Muscle layer of colon (tissue), 2 donors: ENCODE data around the gene CCBE1.

Experiments
- H3K27ac ChIP-seq: one replicate; pipeline ENCODE4 v1.7.0; 2013; ENCODE audit warnings: low read depth, mild to moderate bottlenecking, low read length, moderate library complexity
- H3K27me3 ChIP-seq, 2 donors: one replicate each; pipeline ENCODE4 v1.7.0; 2013; ENCODE audit warnings: low read length in 2 of 2, mild to moderate bottlenecking in 2 of 2; ENCODE audit not compliant: insufficient read depth in 2 of 2, control insufficient read depth in 1 of 2
- H3K36me3 ChIP-seq: one replicate; pipeline ENCODE4 v1.7.0; 2013; ENCODE audit warnings: mild to moderate bottlenecking, low read length; ENCODE audit not compliant: insufficient read depth
- H3K4me1 ChIP-seq: one replicate; pipeline ENCODE4 v1.7.0; 2013; ENCODE audit warnings: mild to moderate bottlenecking, low read length; ENCODE audit not compliant: insufficient read depth
- H3K4me3 ChIP-seq, 2 donors: one replicate each; pipeline ENCODE4 v1.7.0; 2013; ENCODE audit warnings: low read length in 2 of 2, low read depth in 1 of 2, mild to moderate bottlenecking in 1 of 2, moderate library complexity in 1 of 2
- H3K9ac ChIP-seq: one replicate; pipeline ENCODE4 v1.7.0; 2013; ENCODE audit warnings: low read length
- H3K9me3 ChIP-seq: one replicate; pipeline ENCODE4 v1.7.0; 2013; ENCODE audit warnings: mild to moderate bottlenecking, low read length
- donor health status: abdominal sarcoma.
- donor health status: Adenocarcinoma of cecum.

CCBE1 gene

DNA sequence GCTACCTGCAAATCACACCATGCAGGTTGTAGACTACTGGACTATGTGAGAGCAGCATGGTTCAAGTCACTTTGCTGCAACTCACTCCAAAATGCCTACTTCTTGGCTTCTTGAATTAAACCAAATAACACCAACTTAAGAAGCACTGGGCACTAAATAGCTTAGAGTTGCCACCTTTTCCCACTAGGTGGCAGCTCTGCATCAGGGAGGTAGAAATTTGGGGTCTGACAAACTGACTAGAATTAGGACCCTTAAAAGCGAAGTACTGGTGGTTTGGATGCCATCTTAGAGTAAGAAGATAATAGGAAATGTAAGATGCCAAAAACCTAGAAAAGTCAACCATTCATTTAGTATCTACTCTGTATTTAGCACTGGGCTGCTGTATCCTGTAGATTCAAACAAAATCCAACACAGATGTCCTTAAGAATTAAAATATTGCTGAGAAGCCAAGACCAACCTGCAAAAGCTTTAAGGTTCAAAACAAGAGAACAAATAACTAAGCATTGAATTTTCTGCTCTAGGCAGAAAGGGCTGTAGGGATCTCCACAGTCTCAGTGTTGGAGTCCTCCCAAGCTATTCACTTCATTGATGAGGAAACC lies 65.5 kb downstream of the CCBE1 start:
- H3K4me3 ChIP-seq, result no peak overlapping the region
- H3K27ac ChIP-seq, result peak overlapping the region; percentile 7
- H3K27me3 ChIP-seq, result no peaks in the 10 kb centered on the region
- H3K4me1 ChIP-seq, result peaks cover 47% of the 10 kb centered on the region
- H3K36me3 ChIP-seq, result no peaks in the 10 kb centered on the region
- H3K9me3 ChIP-seq, result no peaks in the 10 kb centered on the region
- no peak overlapping the region for H3K9ac ChIP-seq

DNA sequence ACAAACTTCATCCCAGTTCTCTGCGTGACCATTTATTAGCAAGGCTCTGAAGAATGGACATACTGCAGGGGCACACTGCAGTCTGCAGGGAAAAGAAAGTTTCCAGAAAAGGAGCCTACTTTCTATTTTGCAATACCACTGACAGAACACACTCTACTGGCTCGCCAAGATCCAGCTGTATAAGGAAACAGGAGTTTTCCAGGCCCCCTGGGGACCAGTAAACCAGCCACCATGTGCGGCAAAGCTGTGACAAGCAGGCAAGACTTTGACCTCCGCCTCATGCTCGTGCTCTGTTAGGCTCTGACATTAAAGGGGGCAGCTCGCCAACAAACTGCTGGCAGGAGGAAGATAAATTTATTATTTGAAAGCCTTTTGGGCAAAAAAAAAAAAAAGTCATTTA lies 67.3 kb downstream of the CCBE1 start:
- Histone ChIP-seq H3K4me3 (no peak overlapping the region), H3K27ac (peak overlapping the region; percentile 23), H3K9ac (no peak overlapping the region), H3K9me3 (no peaks in the 10 kb centered on the region), H3K27me3 (no peaks in the 10 kb centered on the region), H3K4me1 (peaks cover 47% of the 10 kb centered on the region), H3K36me3 (no peaks in the 10 kb centered on the region)

GRCh38 chr18:59628995-59629394 lies 68.2 kb downstream of the CCBE1 start:
- Histone ChIP-seq H3K9me3 (no peaks in the 10 kb centered on the region), H3K4me3 (no peak overlapping the region), H3K36me3 (no peaks in the 10 kb centered on the region), H3K27ac (peak overlapping the region; percentile 33), H3K9ac (no peak overlapping the region), H3K27me3 (no peaks in the 10 kb centered on the region), H3K4me1 (peaks cover 52% of the 10 kb centered on the region)

DNA sequence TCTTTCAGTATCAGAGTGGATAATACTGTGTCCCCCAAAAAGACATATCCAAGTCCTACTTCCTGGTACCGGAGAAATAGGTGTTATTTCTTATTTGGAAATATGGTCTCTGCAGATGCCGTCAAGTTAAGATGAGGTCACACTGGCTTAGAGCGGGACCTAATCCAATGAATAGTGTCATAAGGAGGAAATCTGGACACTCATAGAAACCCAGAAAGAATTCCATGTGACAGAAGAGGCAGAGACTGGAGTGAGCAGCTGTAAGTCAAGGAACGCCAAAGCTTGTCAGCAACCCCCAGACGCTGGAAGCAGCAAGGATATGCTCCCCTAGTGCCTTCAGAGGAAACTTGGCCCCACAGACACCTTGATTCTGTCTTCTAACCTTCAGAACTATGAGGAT lies 69.8 kb downstream of the CCBE1 start:
- Histone ChIP-seq H3K27ac (no peak overlapping the region), H3K36me3 (no peaks in the 10 kb centered on the region), H3K9me3 (no peaks in the 10 kb centered on the region), H3K27me3 (no peaks in the 10 kb centered on the region), H3K4me3 (no peak overlapping the region), H3K9ac (no peak overlapping the region), H3K4me1 (peaks cover 61% of the 10 kb centered on the region)

DNA sequence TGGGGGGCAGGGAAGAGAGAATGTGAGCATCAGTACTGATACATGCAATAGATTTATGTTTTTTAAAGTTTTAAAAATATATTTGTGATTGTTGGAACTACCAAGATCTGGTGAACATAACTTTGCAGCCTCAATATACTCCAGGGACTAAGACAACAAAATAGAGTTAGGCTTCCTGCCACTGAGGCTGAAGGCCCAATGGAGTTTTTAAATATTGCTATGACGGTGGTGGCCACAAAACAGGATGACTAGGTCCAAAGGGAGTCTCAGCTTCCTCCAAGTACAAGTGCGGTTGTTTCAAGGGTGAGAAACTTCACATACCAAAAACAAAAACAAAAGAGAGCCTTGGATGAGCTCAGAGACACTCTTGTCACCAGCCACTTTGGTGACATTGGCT lies 72.9 kb downstream of the CCBE1 start:
- H3K9ac ChIP-seq, result no peak overlapping the region
- no peaks in the 10 kb centered on the region for H3K9me3 ChIP-seq
- H3K36me3 ChIP-seq, result no peaks in the 10 kb centered on the region
- H3K27ac ChIP-seq, result no peak overlapping the region
- no peak overlapping the region for H3K4me3 ChIP-seq
- H3K4me1 ChIP-seq, result peaks cover 58% of the 10 kb centered on the region
- no peaks in the 10 kb centered on the region for H3K27me3 ChIP-seq

- no peak overlapping the region for H3K27ac ChIP-seq
- no peaks in the 10 kb centered on the region for H3K9me3 ChIP-seq
- H3K4me3 ChIP-seq, result peak overlapping the region; percentile 7 to 15
These were observed 73.5 kb downstream of the CCBE1 start for GRCh38 chr18:59623456-59624368.

DNA sequence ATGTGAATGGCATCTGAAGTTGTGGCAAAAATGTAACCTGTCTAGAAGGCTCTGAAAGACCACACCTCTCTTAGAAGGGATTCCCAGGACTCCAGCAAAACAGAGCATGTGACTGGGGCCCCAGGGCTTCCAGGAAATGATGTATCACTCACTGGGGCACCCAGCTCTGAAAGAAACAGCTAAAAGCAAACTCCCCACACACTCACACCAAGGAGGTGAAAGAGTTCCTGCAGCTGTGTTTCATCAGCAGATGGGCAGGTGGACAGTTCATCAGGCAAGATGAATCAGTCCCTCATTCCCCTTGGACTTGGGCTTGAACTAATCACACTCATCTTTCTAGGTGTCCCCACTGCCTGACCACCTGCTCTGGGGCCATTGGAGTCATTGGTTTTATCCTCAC lies 76.2 kb downstream of the CCBE1 start:
- no peak overlapping the region for H3K9ac ChIP-seq
- peaks cover 64% of the 10 kb centered on the region for H3K4me1 ChIP-seq
- no peaks in the 10 kb centered on the region for H3K36me3 ChIP-seq
- H3K27ac ChIP-seq, result no peak overlapping the region
- H3K4me3 ChIP-seq, result no peak overlapping the region
- no peaks in the 10 kb centered on the region for H3K27me3 ChIP-seq
- H3K9me3 ChIP-seq, result no peaks in the 10 kb centered on the region

More at GRCh38 chr18:59623456-59624368, 73.5 kb downstream of the CCBE1 start:
- H3K36me3 ChIP-seq, result no peaks in the 10 kb centered on the region
- peaks cover 51% of the 10 kb centered on the region for H3K4me1 ChIP-seq
- no peaks in the 10 kb centered on the region for H3K27me3 ChIP-seq
- H3K9ac ChIP-seq, result no peak overlapping the region

GRCh38 chr18:59620381-59620780 lies 76.8 kb downstream of the CCBE1 start:
- H3K27ac ChIP-seq, result no peak overlapping the region
- no peak overlapping the region for H3K4me3 ChIP-seq
- no peak overlapping the region for H3K9ac ChIP-seq
- H3K9me3 ChIP-seq, result no peaks in the 10 kb centered on the region
- no peaks in the 10 kb centered on the region for H3K27me3 ChIP-seq
- no peaks in the 10 kb centered on the region for H3K36me3 ChIP-seq
- peaks cover 62% of the 10 kb centered on the region for H3K4me1 ChIP-seq

- Histone ChIP-seq H3K27ac (no peak overlapping the region), H3K4me3 (no peak overlapping the region), H3K27me3 (no peaks in the 10 kb centered on the region), H3K36me3 (no peaks in the 10 kb centered on the region), H3K4me1 (peaks cover 60% of the 10 kb centered on the region), H3K9ac (no peak overlapping the region), H3K9me3 (no peaks in the 10 kb centered on the region)
These were observed 77.4 kb downstream of the CCBE1 start for GRCh38 chr18:59619816-59620215.

DNA sequence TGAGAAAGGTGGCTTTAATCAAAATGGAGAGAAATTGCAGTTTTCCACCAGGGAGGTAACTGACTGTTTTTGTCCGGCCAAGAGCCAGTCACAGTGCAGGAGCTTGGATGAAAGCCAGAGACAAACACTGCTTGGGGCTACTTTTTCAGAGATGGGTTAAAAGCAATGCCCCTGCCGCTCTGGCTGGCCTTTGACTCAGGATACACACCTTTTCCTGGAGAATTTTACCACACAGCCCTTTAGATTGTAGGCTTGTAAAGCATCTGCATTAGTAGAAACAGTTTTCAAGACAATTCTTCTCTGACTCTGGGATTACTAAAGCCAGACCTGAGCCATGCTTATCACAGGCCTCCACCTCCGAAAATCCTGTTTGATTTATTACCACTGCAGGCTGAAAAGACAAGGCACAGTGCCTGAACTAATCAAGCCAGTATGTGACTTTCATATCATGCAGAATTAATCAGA lies 79.7 kb downstream of the CCBE1 start:
- H3K4me1 ChIP-seq, result peaks cover 47% of the 10 kb centered on the region
- H3K27me3 ChIP-seq, result no peaks in the 10 kb centered on the region
- no peak overlapping the region for H3K27ac ChIP-seq
- no peaks in the 10 kb centered on the region for H3K9me3 ChIP-seq
- no peak overlapping the region for H3K9ac ChIP-seq
- H3K36me3 ChIP-seq, result no peaks in the 10 kb centered on the region
- no peak overlapping the region for H3K4me3 ChIP-seq

DNA sequence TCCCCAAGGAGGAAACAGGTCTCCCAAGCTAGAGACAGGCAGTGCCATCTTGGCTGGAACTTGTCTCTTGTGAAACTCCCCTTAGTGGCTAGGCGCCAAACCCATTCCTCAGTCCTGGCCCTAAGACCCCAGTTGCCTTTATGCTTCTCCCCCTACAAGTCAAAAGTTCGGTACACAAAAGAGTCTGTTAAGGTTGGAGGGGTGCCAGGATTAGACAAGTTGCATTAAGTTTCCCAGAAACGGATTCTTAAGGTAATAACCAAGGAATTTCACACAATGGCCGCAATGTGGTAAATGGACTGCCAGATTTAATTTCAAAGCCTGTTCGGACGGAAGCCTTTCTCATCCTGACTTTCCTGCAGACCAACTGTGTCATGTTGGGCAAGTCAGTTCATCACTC lies 80.7 kb downstream of the CCBE1 start:
- H3K27me3 ChIP-seq, result no peaks in the 10 kb centered on the region
- no peaks in the 10 kb centered on the region for H3K9me3 ChIP-seq
- H3K36me3 ChIP-seq, result no peaks in the 10 kb centered on the region
- peaks cover 49% of the 10 kb centered on the region for H3K4me1 ChIP-seq
- no peak overlapping the region for H3K9ac ChIP-seq
- no peak overlapping the region for H3K4me3 ChIP-seq
- no peak overlapping the region for H3K27ac ChIP-seq
